ENCODE measurements around the gene CHST11. TPM values are rescaled to one million over a fixed set of nuclear protein-coding genes. Genes with fewer than 3 reads are reported as not detected.

The CHST11 gene
- total and polyA plus RNA-seq, 9 of the 15 experiments (the other 6 are each of a cell fraction or from before 2014, with no cell fraction given): 2.3 to 38.7 (median 15.0) TPM

DNA sequence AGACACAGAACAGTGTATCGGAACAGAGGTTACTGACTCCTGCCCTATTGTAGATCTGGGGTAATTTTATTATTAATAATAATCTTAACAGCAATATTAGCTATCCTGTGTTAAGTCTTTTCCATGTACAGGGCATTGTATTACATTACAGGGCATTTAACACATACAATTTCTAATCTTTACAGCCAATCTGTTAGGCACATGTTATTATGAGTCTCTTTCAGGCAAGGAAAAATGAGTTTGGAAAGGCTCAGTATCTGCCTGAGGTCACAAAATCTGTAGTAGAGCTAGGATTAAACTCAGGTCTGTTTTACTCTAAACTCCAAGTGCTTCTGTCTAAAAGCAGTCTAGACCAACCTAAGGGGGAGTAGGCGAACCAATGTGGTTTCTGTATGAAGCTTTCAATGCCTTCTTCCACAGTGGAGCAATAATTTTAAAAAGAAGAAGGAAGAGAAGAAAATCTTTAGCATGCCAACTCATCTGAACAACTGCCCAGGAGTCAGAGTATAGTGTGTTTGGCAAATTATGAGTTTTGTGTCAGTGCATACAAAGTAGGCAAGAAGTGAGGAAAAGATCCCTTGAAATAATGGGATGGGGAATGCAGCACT, 192.6 kb downstream of the CHST11 start:
- in situ Hi-C loops (cut with MboI): no loop called here
- Histone ChIP-seq H4K20me1 (replicated peaks; ENCODE audit: control insufficient read depth, insufficient read depth, low read length) (0 out of 2 replicates have a peak, but pooled peaks cover 10% of the 10 kb centered on the region), H3K4me1 (replicated peaks in 1 of 2; ENCODE audit: control insufficient read depth in 2 of 2, insufficient read depth in 2 of 2, low read length in 2 of 2) (peaks cover 2 to 3% of the 10 kb centered on the region in 2 experiments; a peak in 3 of 5 replicates), H3K4me3 (no peak overlapping the region), H3K9me3 (replicated peaks; ENCODE audit: control insufficient read depth, insufficient read depth, low read depth, low read length) (no peaks in the 10 kb centered on the region), H3K36me3 (ENCODE audit: control insufficient read depth, insufficient read depth, low read length) (peaks cover 14% of the 10 kb centered on the region; the same call in 2 of the 3 replicates), H3K9me1 (ENCODE audit: control insufficient read depth, insufficient read depth, low read length) (no peaks in the 10 kb centered on the region), H3K9ac (ENCODE audit: insufficient read depth in 1 of 2, low read depth in 2 of 2, low read length in 2 of 2) (no peak overlapping the region), H3K79me2 (ENCODE audit: control insufficient read depth, insufficient read depth, low read length) (peaks cover 19% of the 10 kb centered on the region; the same call in 2 of the 3 replicates), H3K27me3 (ENCODE audit: control insufficient read depth in 2 of 2, insufficient read depth in 2 of 2, low read length in 2 of 2) (no peaks in the 10 kb centered on the region), H2AFZ (ENCODE audit: low read depth, low read length) (no peak overlapping the region), H3K27ac (ENCODE audit: extremely low read depth, low read depth, low read length) (no peak overlapping the region), H3K4me2 (ENCODE audit: insufficient read depth, low read length) (no peak overlapping the region)
- 86% methylated on average over 2 of the region's 2 CpGs for WGBS (ENCODE audit: insufficient coverage, low coverage, missing lambda C conversion rate)
- BruUV-seq (replicated peaks): no TSS peak
- DNase-seq (ENCODE audit: extremely low read depth in 1 of 4, low spot score in 3 of 4): no peak
- intact Hi-C loops (cut with micrococcal nuclease): no loop called here
- POLR2A ChIA-PET: interaction anchor here (0.6 to 1.1 kb wide), 4 partner anchors 15 to 192 kb away, joined by 3 to 4 read pairs (median 3); no protein-coding TSS in a partner anchor
- TF ChIP-seq CEBPG (CRISPR knock-in tag; IDR thresholded peaks at IDR 0.05) (no peak), CEBPG (tag; conservative IDR thresholded peaks at IDR 0.05 in 1 of 2, IDR thresholded peaks at IDR 0.05 in 1 of 2) (no peak), SMARCC2 (IDR thresholded peaks at IDR 0.05; ENCODE audit: low read depth) (no peak), MEF2D (tag; conservative IDR thresholded peaks at IDR 0.05; ENCODE audit: low read depth) (no peak), BRD4 (IDR thresholded peaks at IDR 0.05) (no peak), ESRRA (IDR thresholded peaks at IDR 0.05; ENCODE audit: borderline replicate concordance, low read depth) (no peak), KLF13 (tag; IDR thresholded peaks at IDR 0.05; ENCODE audit: borderline replicate concordance, low read depth) (no peak), ZNF695 (CRISPR knock-in tag; IDR thresholded peaks at IDR 0.05) (no peak), ZNF785 (CRISPR knock-in tag; IDR thresholded peaks at IDR 0.05) (no peak), BRF1 (IDR thresholded peaks at IDR 0.05; ENCODE audit: borderline replicate concordance, extremely low read depth, insufficient read length) (no peak), ZSCAN32 (CRISPR knock-in tag; IDR thresholded peaks at IDR 0.05) (no peak)
- ATAC-seq: no peak
- CTCF ChIA-PET (ENCODE audit: low intra/inter-chr PET ratio): interaction anchor here (0.6 kb wide), 2 partner anchors 158 to 367 kb away, joined by 3 read pairs; no protein-coding TSS in a partner anchor
- no peak for FAIRE-seq
